ENCODE data around the gene SLC12A7. TPM values are rescaled to one million over a fixed set of nuclear protein-coding genes. Genes with fewer than 3 reads are reported as not detected.
A peak's percentile ranks its signal among the peaks of the same experiment; 100 is the strongest.

Gene SLC12A7
- total and polyA plus RNA-seq, 7 experiments from 2014 or later, result 6.4 to 101 (median 61.9) TPM

- Histone ChIP-seq H3K4me1 (ENCODE audit: control insufficient read depth in 2 of 2, insufficient read depth in 2 of 2, low read length in 2 of 2) (peaks cover 0 to 8% of the 10 kb centered on the region in 2 donors), H3K36me3 (ENCODE audit: control insufficient read depth in 2 of 3, insufficient read depth in 3 of 3, low read length in 3 of 3) (peaks cover 0 to 69% (median 3%) of the 10 kb centered on the region in 3 experiments), H3K4me3 (ENCODE audit: low read length) (no peak overlapping the region), H3K27ac (ENCODE audit: low read depth, low read length) (no peak overlapping the region), H3K27me3 (ENCODE audit: control insufficient read depth in 2 of 2, insufficient read depth in 2 of 2, low read length in 2 of 2) (no peaks in the 10 kb centered on the region), H3K9me3 (ENCODE audit: control insufficient read depth in 2 of 3, low read length in 3 of 3) (no peaks in the 10 kb centered on the region)
- no peak overlapping the region for H3K4me3 Mint-ChIP-seq
- H3K4me1 Mint-ChIP-seq, result peaks cover 7 to 29% (median 15%) of the 10 kb centered on the region in 7 donors
- ChIA-PET POLR2A (no interaction called here), CTCF (interaction anchor here (0.5 kb wide), 1 partner anchor 172 kb away, joined by 3 read pairs; no protein-coding TSS in a partner anchor)
- H3K27ac Mint-ChIP-seq, result peak overlapping the region in 3 of 9 donors; percentile 32 to 55 (median 34)
- H3K9me3 Mint-ChIP-seq, result no peaks in the 10 kb centered on the region
- peaks cover 0 to 6% (median 4%) of the 10 kb centered on the region in 5 donors for H3K36me3 Mint-ChIP-seq
- ATAC-seq, result no peak
- DNase-seq, result no peak
- no peaks in the 10 kb centered on the region for H3K27me3 Mint-ChIP-seq
- intact Hi-C loops (cut with micrococcal nuclease), result no loop called here
These were observed 16.4 kb downstream of the SLC12A7 start for GRCh38 chr5:1095302-1095989.

DNA sequence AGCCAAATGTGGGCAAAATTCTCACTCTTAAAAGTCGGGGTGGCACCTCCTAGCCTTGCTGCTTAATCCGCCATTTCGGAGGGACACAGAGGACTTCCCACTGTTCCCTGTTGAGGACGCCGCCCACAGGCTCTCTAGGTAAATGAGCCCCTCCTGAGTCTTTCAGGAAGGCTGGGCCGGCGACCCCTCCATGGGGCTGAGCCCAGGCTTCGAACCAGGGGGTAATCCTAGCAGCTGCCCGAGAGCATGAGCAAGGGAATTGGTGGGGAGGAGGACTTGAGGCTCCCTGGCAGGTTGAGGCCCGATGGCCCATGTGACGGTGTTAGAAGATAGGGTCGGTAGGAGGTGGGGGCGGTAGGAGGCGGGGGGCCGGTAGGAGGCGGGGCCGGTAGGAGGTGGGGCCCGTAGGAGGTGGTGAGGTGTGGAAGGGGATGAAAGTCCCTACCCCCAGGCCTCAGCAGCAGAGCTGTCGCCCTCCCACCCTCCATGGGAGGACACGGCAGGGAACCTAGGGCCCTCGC is 17.1 kb downstream of the SLC12A7 start:
- peaks cover 7 to 27% (median 13%) of the 10 kb centered on the region in 7 donors for H3K4me1 Mint-ChIP-seq
- POLR2A ChIA-PET, result no interaction called here
- H3K27me3 ChIP-seq (ENCODE audit: control insufficient read depth in 2 of 2, insufficient read depth in 2 of 2, low read length in 2 of 2), result no peaks in the 10 kb centered on the region
- ATAC-seq (no peak), DNase-seq (no peak)
- intact Hi-C loops (cut with micrococcal nuclease), result no loop called here
- H3K4me3 Mint-ChIP-seq, result no peak overlapping the region
- no peak overlapping the region for H3K27ac ChIP-seq (ENCODE audit: low read depth, low read length)
- H3K27ac Mint-ChIP-seq, result peak overlapping the region in 1 of 9 donors; percentile 32
- peaks cover 0 to 6% (median 4%) of the 10 kb centered on the region in 5 donors for H3K36me3 Mint-ChIP-seq
- no peaks in the 10 kb centered on the region for H3K9me3 ChIP-seq (ENCODE audit: control insufficient read depth in 2 of 3, low read length in 3 of 3)
- no peaks in the 10 kb centered on the region for H3K9me3 Mint-ChIP-seq
- CTCF ChIA-PET, result no interaction called here
- H3K4me3 ChIP-seq (ENCODE audit: low read length), result no peak overlapping the region
- no peaks in the 10 kb centered on the region for H3K27me3 Mint-ChIP-seq
- H3K36me3 ChIP-seq (ENCODE audit: control insufficient read depth in 2 of 3, insufficient read depth in 3 of 3, low read length in 3 of 3), result peaks cover 0 to 71% (median 3%) of the 10 kb centered on the region in 3 experiments
- peaks cover 0 to 7% of the 10 kb centered on the region in 2 donors for H3K4me1 ChIP-seq (ENCODE audit: control insufficient read depth in 2 of 2, insufficient read depth in 2 of 2, low read length in 2 of 2)

DNA sequence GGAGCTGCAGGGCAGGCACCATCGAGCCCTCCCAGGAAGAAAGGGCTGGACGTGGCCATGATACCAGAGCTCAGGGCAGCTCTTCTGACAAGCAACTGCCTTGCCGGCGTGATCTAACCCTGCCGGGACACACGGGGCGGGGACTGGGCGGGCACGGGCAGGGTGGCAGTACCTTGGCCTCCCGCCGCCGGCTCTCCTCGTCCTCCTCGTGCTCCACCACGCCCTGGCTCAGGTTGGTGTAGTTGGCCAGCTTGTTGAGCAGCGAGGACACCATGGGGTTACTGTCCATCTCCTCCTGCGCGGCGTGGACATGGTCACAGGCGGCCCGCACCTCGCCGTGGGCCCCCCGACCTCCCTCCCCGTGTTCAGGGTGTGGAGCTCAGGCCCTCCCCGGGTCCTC is 18.5 kb downstream of the SLC12A7 start:
- H3K9me3 Mint-ChIP-seq, result no peaks in the 10 kb centered on the region
- no peaks in the 10 kb centered on the region for H3K9me3 ChIP-seq (ENCODE audit: control insufficient read depth in 2 of 3, low read length in 3 of 3)
- no peak overlapping the region for H3K27ac ChIP-seq (ENCODE audit: low read depth, low read length)
- H3K4me3 Mint-ChIP-seq, result no peak overlapping the region
- DNase-seq, result no peak
- ATAC-seq, result no peak
- no peak overlapping the region for H3K27ac Mint-ChIP-seq
- H3K27me3 ChIP-seq (ENCODE audit: control insufficient read depth in 2 of 2, insufficient read depth in 2 of 2, low read length in 2 of 2), result no peaks in the 10 kb centered on the region
- H3K27me3 Mint-ChIP-seq, result no peaks in the 10 kb centered on the region
- H3K4me3 ChIP-seq (ENCODE audit: low read length), result no peak overlapping the region
- H3K36me3 ChIP-seq (ENCODE audit: control insufficient read depth in 2 of 3, insufficient read depth in 3 of 3, low read length in 3 of 3), result peaks cover 0 to 85% (median 3%) of the 10 kb centered on the region in 3 experiments
- H3K4me1 ChIP-seq (ENCODE audit: control insufficient read depth in 2 of 2, insufficient read depth in 2 of 2, low read length in 2 of 2), result no peaks in the 10 kb centered on the region
- ChIA-PET CTCF (interaction anchor here (0.7 kb wide), 1 partner anchor 9 kb away, joined by 3 read pairs; no protein-coding TSS in a partner anchor), POLR2A (no interaction called here)
- peaks cover 0 to 6% (median 4%) of the 10 kb centered on the region in 5 donors for H3K36me3 Mint-ChIP-seq
- intact Hi-C loops (cut with micrococcal nuclease), result no loop called here
- peaks cover 7 to 15% (median 13%) of the 10 kb centered on the region in 7 donors for H3K4me1 Mint-ChIP-seq

- no peaks in the 10 kb centered on the region for H3K27me3 Mint-ChIP-seq
- no peak for DNase-seq
- no peaks in the 10 kb centered on the region for H3K27me3 ChIP-seq (ENCODE audit: control insufficient read depth in 2 of 2, insufficient read depth in 2 of 2, low read length in 2 of 2)
- H3K27ac Mint-ChIP-seq, result no peak overlapping the region
- ATAC-seq, result no peak
- no peaks in the 10 kb centered on the region for H3K4me1 ChIP-seq (ENCODE audit: control insufficient read depth in 2 of 2, insufficient read depth in 2 of 2, low read length in 2 of 2)
- peaks cover 0 to 92% (median 0%) of the 10 kb centered on the region in 3 experiments for H3K36me3 ChIP-seq (ENCODE audit: control insufficient read depth in 2 of 3, insufficient read depth in 3 of 3, low read length in 3 of 3)
- intact Hi-C loops (cut with micrococcal nuclease), result no loop called here
- ChIA-PET POLR2A (no interaction called here), CTCF (no interaction called here)
- no peaks in the 10 kb centered on the region for H3K9me3 ChIP-seq (ENCODE audit: control insufficient read depth in 2 of 3, low read length in 3 of 3)
- peaks cover 2 to 9% (median 7%) of the 10 kb centered on the region in 7 donors for H3K4me1 Mint-ChIP-seq
- peaks cover 0 to 5% (median 1%) of the 10 kb centered on the region in 5 donors for H3K36me3 Mint-ChIP-seq
- no peak overlapping the region for H3K4me3 Mint-ChIP-seq
- no peak overlapping the region for H3K4me3 ChIP-seq (ENCODE audit: low read length)
- no peak overlapping the region for H3K27ac ChIP-seq (ENCODE audit: low read depth, low read length)
- no peaks in the 10 kb centered on the region for H3K9me3 Mint-ChIP-seq
These were observed 19.7 kb downstream of the SLC12A7 start for GRCh38 chr5:1092122-1092521.

DNA sequence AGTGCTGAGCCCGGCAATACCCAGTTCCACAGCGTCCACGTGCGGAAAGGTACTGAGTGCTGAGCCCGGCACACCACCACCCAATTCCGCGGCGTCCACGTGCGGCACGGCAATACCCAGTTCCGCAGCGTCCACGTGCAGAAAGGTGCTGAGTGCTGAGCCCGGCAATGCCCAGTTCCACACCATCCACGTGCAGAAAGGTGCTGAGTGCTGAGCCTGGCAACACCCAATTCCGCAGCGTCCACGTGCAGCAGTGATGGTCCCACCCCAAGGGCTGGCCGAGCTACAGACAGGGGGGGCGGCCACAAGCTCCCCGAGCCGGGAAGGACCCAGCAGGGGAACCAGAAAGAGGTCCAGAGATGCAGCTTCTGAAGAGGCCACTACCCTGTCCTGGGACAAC is 20.2 kb downstream of the SLC12A7 start:
- H3K36me3 Mint-ChIP-seq, result peaks cover 0 to 5% (median 0%) of the 10 kb centered on the region in 5 donors
- H3K27me3 Mint-ChIP-seq, result no peaks in the 10 kb centered on the region
- no peak for ATAC-seq
- intact Hi-C loops (cut with micrococcal nuclease), result no loop called here
- CTCF ChIA-PET, result no interaction called here
- Histone ChIP-seq H3K4me1 (ENCODE audit: control insufficient read depth in 2 of 2, insufficient read depth in 2 of 2, low read length in 2 of 2) (no peaks in the 10 kb centered on the region), H3K4me3 (ENCODE audit: low read length) (no peak overlapping the region), H3K9me3 (ENCODE audit: control insufficient read depth in 2 of 3, low read length in 3 of 3) (no peaks in the 10 kb centered on the region), H3K27ac (ENCODE audit: low read depth, low read length) (no peak overlapping the region), H3K27me3 (ENCODE audit: control insufficient read depth in 2 of 2, insufficient read depth in 2 of 2, low read length in 2 of 2) (no peaks in the 10 kb centered on the region), H3K36me3 (ENCODE audit: control insufficient read depth in 2 of 3, insufficient read depth in 3 of 3, low read length in 3 of 3) (peaks cover 0 to 94% (median 0%) of the 10 kb centered on the region in 3 experiments)
- POLR2A ChIA-PET, result interaction anchor here (1.1 kb wide), 1 partner anchor 14 kb away, joined by 3 read pairs; no protein-coding TSS in a partner anchor
- H3K4me3 Mint-ChIP-seq, result no peak overlapping the region
- H3K27ac Mint-ChIP-seq, result no peak overlapping the region
- no peak for DNase-seq
- H3K4me1 Mint-ChIP-seq, result peaks cover 0 to 7% (median 5%) of the 10 kb centered on the region in 7 donors
- no peaks in the 10 kb centered on the region for H3K9me3 Mint-ChIP-seq

- Mint-ChIP-seq H3K9me3 (no peaks in the 10 kb centered on the region), H3K27ac (no peak overlapping the region), H3K36me3 (peaks cover 0 to 6% (median 0%) of the 10 kb centered on the region in 5 donors), H3K4me1 (peaks cover 0 to 7% (median 0%) of the 10 kb centered on the region in 7 donors), H3K4me3 (no peak overlapping the region), H3K27me3 (no peaks in the 10 kb centered on the region)
- H3K27me3 ChIP-seq (ENCODE audit: control insufficient read depth in 2 of 2, insufficient read depth in 2 of 2, low read length in 2 of 2), result no peaks in the 10 kb centered on the region
- ATAC-seq (no peak), DNase-seq (no peak)
- CTCF ChIA-PET, result no interaction called here
- peaks cover 0 to 96% (median 0%) of the 10 kb centered on the region in 3 experiments for H3K36me3 ChIP-seq (ENCODE audit: control insufficient read depth in 2 of 3, insufficient read depth in 3 of 3, low read length in 3 of 3)
- H3K4me3 ChIP-seq (ENCODE audit: low read length), result no peak overlapping the region
- POLR2A ChIA-PET, result interaction anchor here (0.6 to 1.1 kb wide), 2 partner anchors 15 to 16 kb away, joined by 3 read pairs; no protein-coding TSS in a partner anchor
- intact Hi-C loops (cut with micrococcal nuclease), result no loop called here
- H3K27ac ChIP-seq (ENCODE audit: low read depth, low read length), result no peak overlapping the region
- H3K4me1 ChIP-seq (ENCODE audit: control insufficient read depth in 2 of 2, insufficient read depth in 2 of 2, low read length in 2 of 2), result no peaks in the 10 kb centered on the region
- no peaks in the 10 kb centered on the region for H3K9me3 ChIP-seq (ENCODE audit: control insufficient read depth in 2 of 3, low read length in 3 of 3)
These were observed 21.3 kb downstream of the SLC12A7 start for GRCh38 chr5:1090538-1090937.
